HG02798 (cell line): ENCODE data around the gene BABAM2.
"Not testable (repeated sequence)": the region's sequence is repeated elsewhere in the genome, so short reads cannot be mapped to it uniquely, and the experiment has no call there.

ENCODE experiments used
- ATAC-seq: cut with Tn5 transposase; IDR thresholded peaks from one replicate; pipeline ENCODE4 v1.9.1; 2021; ENCODE audit warnings: mild to moderate bottlenecking; ENCODE audit not compliant: unreplicated experiment, poor library complexity

The BABAM2 gene

GRCh38 chr2:28333606-28334526, 443.3 kb downstream of the BABAM2 start:
- no peak for ATAC-seq

- no peak for ATAC-seq
Observed at GRCh38 chr2:28334527-28334894, 444.0 kb downstream of the BABAM2 start.

GRCh38 chr2:28335265-28335664, 444.7 kb downstream of the BABAM2 start:
- ATAC-seq = not testable (repeated sequence)

- ATAC-seq = no peak
Observed at GRCh38 chr2:28335666-28336065, 445.1 kb downstream of the BABAM2 start.

GRCh38 chr2:28336264-28336980, 445.9 kb downstream of the BABAM2 start:
- no peak for ATAC-seq

- no peak for ATAC-seq
Observed at GRCh38 chr2:28336982-28337627, 446.6 kb downstream of the BABAM2 start.

- no peak for ATAC-seq
Observed at GRCh38 chr2:28338046-28338817, 447.7 kb downstream of the BABAM2 start.

- ATAC-seq = no peak
Observed at GRCh38 chr2:28338831-28339321, 448.3 kb downstream of the BABAM2 start.

GRCh38 chr2:28339516-28340175, 449.1 kb downstream of the BABAM2 start:
- ATAC-seq = no peak

- ATAC-seq = no peak
Observed at GRCh38 chr2:28340312-28341202, 450.0 kb downstream of the BABAM2 start.

- no peak for ATAC-seq
Observed at GRCh38 chr2:28341208-28341891, 450.8 kb downstream of the BABAM2 start.

GRCh38 chr2:28342081-28342967, 451.8 kb downstream of the BABAM2 start:
- no peak for ATAC-seq

GRCh38 chr2:28343184-28343942, 452.8 kb downstream of the BABAM2 start:
- ATAC-seq = no peak

GRCh38 chr2:28343971-28344715, 453.6 kb downstream of the BABAM2 start:
- ATAC-seq = no peak

GRCh38 chr2:28344756-28345373, 454.3 kb downstream of the BABAM2 start:
- no peak for ATAC-seq
